ENCODE results near the gene SFRP2.
A peak's percentile ranks its signal among the peaks of the same experiment; 100 is the strongest.

The SFRP2 gene

GRCh38 chr4:153808175-153808574, 19.3 kb upstream of the SFRP2 start:
- Histone ChIP-seq H3K27ac (ENCODE audit: low read length, poor library complexity, severe bottlenecking) (no peak overlapping the region), H4K91ac (ENCODE audit: low read length) (no peak overlapping the region), H3K4me3 (ENCODE audit: insufficient read depth in 1 of 2, low read depth in 1 of 2, low read length in 2 of 2) (no peak overlapping the region), H2BK5ac (ENCODE audit: low read depth, low read length, poor library complexity, severe bottlenecking) (no peak overlapping the region), H2AFZ (ENCODE audit: low read depth, low read length) (no peak overlapping the region), H3K9ac (ENCODE audit: low read length) (no peak overlapping the region), H2BK15ac (ENCODE audit: low read depth, poor library complexity, severe bottlenecking) (no peak overlapping the region), H3K18ac (ENCODE audit: low read depth in 1 of 2, low read length in 2 of 2) (no peak overlapping the region), H3K14ac (ENCODE audit: low read length in 2 of 2) (no peak overlapping the region), H3K36me3 (ENCODE audit: control insufficient read depth in 1 of 2, insufficient read depth in 2 of 2, low read depth in 1 of 2, low read length in 2 of 2) (no peaks in the 10 kb centered on the region), H2BK12ac (ENCODE audit: low read length in 2 of 2) (no peak overlapping the region), H3K4me2 (ENCODE audit: low read length, poor library complexity, severe bottlenecking) (no peak overlapping the region), H2BK120ac (ENCODE audit: low read depth, low read length) (no peak overlapping the region), H2AK5ac (ENCODE audit: low read length, severe bottlenecking) (no peak overlapping the region), H3K4ac (ENCODE audit: low read depth in 1 of 2, low read length in 2 of 2) (no peak overlapping the region), H3K23ac (ENCODE audit: low read length in 2 of 2) (no peak overlapping the region), H3K27me3 (ENCODE audit: control insufficient read depth in 1 of 2, insufficient read depth in 1 of 2, low read length in 2 of 2) (no peaks in the 10 kb centered on the region), H3K9me3 (ENCODE audit: control insufficient read depth, low read length) (no peaks in the 10 kb centered on the region), H3K79me1 (replicated peaks; ENCODE audit: low read length, poor library complexity, severe bottlenecking) (no peaks in the 10 kb centered on the region), H4K8ac (ENCODE audit: low read length) (no peak overlapping the region), H3K4me1 (ENCODE audit: control insufficient read depth, insufficient read depth, low read depth, low read length) (no peaks in the 10 kb centered on the region)
- WGBS: 20% methylated on average over 1 of the region's 1 CpG
- peak; percentile 72 for DNase-seq

GRCh38 chr4:153806073-153806472, 17.2 kb upstream of the SFRP2 start:
- Histone ChIP-seq H3K4me2 (ENCODE audit: low read length, poor library complexity, severe bottlenecking) (no peak overlapping the region), H3K4me1 (ENCODE audit: control insufficient read depth, insufficient read depth, low read depth, low read length) (no peaks in the 10 kb centered on the region), H3K9me3 (ENCODE audit: control insufficient read depth, low read length) (no peaks in the 10 kb centered on the region), H3K18ac (ENCODE audit: low read depth in 1 of 2, low read length in 2 of 2) (peak overlapping the region in 1 of 2 experiments; percentile 24), H4K8ac (ENCODE audit: low read length) (peak overlapping the region; percentile 46), H2BK12ac (ENCODE audit: low read length in 2 of 2) (no peak overlapping the region), H2AFZ (ENCODE audit: low read depth, low read length) (no peak overlapping the region), H3K36me3 (ENCODE audit: control insufficient read depth in 1 of 2, insufficient read depth in 2 of 2, low read depth in 1 of 2, low read length in 2 of 2) (no peaks in the 10 kb centered on the region), H4K91ac (ENCODE audit: low read length) (peak overlapping the region; percentile 43), H3K9ac (ENCODE audit: low read length) (no peak overlapping the region), H2BK120ac (ENCODE audit: low read depth, low read length) (no peak overlapping the region), H3K14ac (ENCODE audit: low read length in 2 of 2) (no peak overlapping the region), H3K4me3 (ENCODE audit: insufficient read depth in 1 of 2, low read depth in 1 of 2, low read length in 2 of 2) (no peak overlapping the region), H3K79me1 (replicated peaks; ENCODE audit: low read length, poor library complexity, severe bottlenecking) (no peaks in the 10 kb centered on the region), H2BK15ac (ENCODE audit: low read depth, poor library complexity, severe bottlenecking) (no peak overlapping the region), H3K4ac (ENCODE audit: low read depth in 1 of 2, low read length in 2 of 2) (peak overlapping the region in 1 of 2 experiments; percentile 6), H2BK5ac (ENCODE audit: low read depth, low read length, poor library complexity, severe bottlenecking) (no peak overlapping the region), H2AK5ac (ENCODE audit: low read length, severe bottlenecking) (no peak overlapping the region), H3K27me3 (ENCODE audit: control insufficient read depth in 1 of 2, insufficient read depth in 1 of 2, low read length in 2 of 2) (peaks cover 0 to 4% of the 10 kb centered on the region in 2 experiments), H3K27ac (ENCODE audit: low read length, poor library complexity, severe bottlenecking) (no peak overlapping the region), H3K23ac (ENCODE audit: low read length in 2 of 2) (no peak overlapping the region)
- WGBS: 93% methylated on average over 30 of the region's 30 CpGs
- no peak for DNase-seq

- peak; percentile 63 for DNase-seq
- Histone ChIP-seq H3K79me1 (replicated peaks; ENCODE audit: low read length, poor library complexity, severe bottlenecking) (no peaks in the 10 kb centered on the region), H2BK12ac (ENCODE audit: low read length in 2 of 2) (peak overlapping the region in 1 of 2 experiments; percentile 96), H3K36me3 (ENCODE audit: control insufficient read depth in 1 of 2, insufficient read depth in 2 of 2, low read depth in 1 of 2, low read length in 2 of 2) (no peaks in the 10 kb centered on the region), H3K4me1 (ENCODE audit: control insufficient read depth, insufficient read depth, low read depth, low read length) (no peaks in the 10 kb centered on the region), H2AK5ac (ENCODE audit: low read length, severe bottlenecking) (no peak overlapping the region), H3K18ac (ENCODE audit: low read depth in 1 of 2, low read length in 2 of 2) (peak overlapping the region in 1 of 2 experiments; percentile 59), H4K8ac (ENCODE audit: low read length) (no peak overlapping the region), H3K4me2 (ENCODE audit: low read length, poor library complexity, severe bottlenecking) (no peak overlapping the region), H2BK120ac (ENCODE audit: low read depth, low read length) (no peak overlapping the region), H3K4ac (ENCODE audit: low read depth in 1 of 2, low read length in 2 of 2) (no peak overlapping the region), H2AFZ (ENCODE audit: low read depth, low read length) (no peak overlapping the region), H3K9ac (ENCODE audit: low read length) (no peak overlapping the region), H3K27ac (ENCODE audit: low read length, poor library complexity, severe bottlenecking) (no peak overlapping the region), H2BK5ac (ENCODE audit: low read depth, low read length, poor library complexity, severe bottlenecking) (no peak overlapping the region), H2BK15ac (ENCODE audit: low read depth, poor library complexity, severe bottlenecking) (no peak overlapping the region), H3K9me3 (ENCODE audit: control insufficient read depth, low read length) (no peaks in the 10 kb centered on the region), H3K14ac (ENCODE audit: low read length in 2 of 2) (no peak overlapping the region), H4K91ac (ENCODE audit: low read length) (peak overlapping the region; percentile 79), H3K4me3 (ENCODE audit: insufficient read depth in 1 of 2, low read depth in 1 of 2, low read length in 2 of 2) (no peak overlapping the region), H3K27me3 (ENCODE audit: control insufficient read depth in 1 of 2, insufficient read depth in 1 of 2, low read length in 2 of 2) (peaks cover 0 to 4% of the 10 kb centered on the region in 2 experiments), H3K23ac (ENCODE audit: low read length in 2 of 2) (no peak overlapping the region)
- 48% methylated on average over 2 of the region's 3 CpGs for WGBS
Observed at GRCh38 chr4:153804722-153805121, 15.8 kb upstream of the SFRP2 start.

GRCh38 chr4:153799694-153800074, 10.8 kb upstream of the SFRP2 start:
- Histone ChIP-seq H2BK120ac (ENCODE audit: low read depth, low read length) (peak overlapping the region; percentile 49), H3K36me3 (ENCODE audit: control insufficient read depth in 1 of 2, insufficient read depth in 2 of 2, low read depth in 1 of 2, low read length in 2 of 2) (no peaks in the 10 kb centered on the region), H2BK12ac (ENCODE audit: low read length in 2 of 2) (no peak overlapping the region), H3K18ac (ENCODE audit: low read depth in 1 of 2, low read length in 2 of 2) (peak overlapping the region in 1 of 2 experiments; percentile 33), H3K4me2 (ENCODE audit: low read length, poor library complexity, severe bottlenecking) (no peak overlapping the region), H3K27ac (ENCODE audit: low read length, poor library complexity, severe bottlenecking) (no peak overlapping the region), H3K4ac (ENCODE audit: low read depth in 1 of 2, low read length in 2 of 2) (no peak overlapping the region), H4K91ac (ENCODE audit: low read length) (no peak overlapping the region), H3K4me3 (ENCODE audit: insufficient read depth in 1 of 2, low read depth in 1 of 2, low read length in 2 of 2) (no peak overlapping the region), H2BK5ac (ENCODE audit: low read depth, low read length, poor library complexity, severe bottlenecking) (no peak overlapping the region), H2BK15ac (ENCODE audit: low read depth, poor library complexity, severe bottlenecking) (no peak overlapping the region), H2AK5ac (ENCODE audit: low read length, severe bottlenecking) (no peak overlapping the region), H3K14ac (ENCODE audit: low read length in 2 of 2) (no peak overlapping the region), H3K23ac (ENCODE audit: low read length in 2 of 2) (no peak overlapping the region), H3K79me1 (replicated peaks; ENCODE audit: low read length, poor library complexity, severe bottlenecking) (no peaks in the 10 kb centered on the region), H3K4me1 (ENCODE audit: control insufficient read depth, insufficient read depth, low read depth, low read length) (no peaks in the 10 kb centered on the region), H4K8ac (ENCODE audit: low read length) (no peak overlapping the region), H3K27me3 (ENCODE audit: control insufficient read depth in 1 of 2, insufficient read depth in 1 of 2, low read length in 2 of 2) (peaks cover 0 to 27% of the 10 kb centered on the region in 2 experiments), H3K9me3 (ENCODE audit: control insufficient read depth, low read length) (no peaks in the 10 kb centered on the region), H3K9ac (ENCODE audit: low read length) (peak overlapping the region; percentile 15), H2AFZ (ENCODE audit: low read depth, low read length) (no peak overlapping the region)
- 0% methylated on average over 1 of the region's 2 CpGs for WGBS
- DNase-seq: peak; percentile 43

Measured in mesenchymal stem cell (in vitro differentiated cells and primary cell).